ENCODE data around the gene KIF24.
"Not testable (repeated sequence)": the region's sequence is repeated elsewhere in the genome, so short reads cannot be mapped to it uniquely, and the experiment has no call there.

The KIF24 gene

GRCh38 chr9:34328500-34328986 lies 525 bp downstream of the KIF24 start:
- DNase-seq: peak in 1 of 51 donors; percentile 46

GRCh38 chr9:34326690-34327089 lies 2.4 kb downstream of the KIF24 start:
- DNase-seq: no peak

- DNase-seq: no peak
Observed at GRCh38 chr9:34322899-34323591, 6.0 kb downstream of the KIF24 start.

- DNase-seq: no peak
Observed at GRCh38 chr9:34321451-34321850, 7.6 kb downstream of the KIF24 start.

- DNase-seq: no peak
Observed at GRCh38 chr9:34318163-34318790, 10.8 kb downstream of the KIF24 start.

- no peak for DNase-seq
Observed at GRCh38 chr9:34317436-34317835, 11.6 kb downstream of the KIF24 start.

- DNase-seq: no peak
Observed at GRCh38 chr9:34311499-34312185, 17.4 kb downstream of the KIF24 start.

GRCh38 chr9:34310215-34310614 lies 18.9 kb downstream of the KIF24 start:
- DNase-seq: no peak

- DNase-seq: not testable (repeated sequence)
Observed at GRCh38 chr9:34308316-34308715, 20.8 kb downstream of the KIF24 start.

GRCh38 chr9:34301064-34301463 lies 28.0 kb downstream of the KIF24 start:
- DNase-seq: not testable (repeated sequence)

- DNase-seq: no peak
Observed at GRCh38 chr9:34292552-34292951, 36.5 kb downstream of the KIF24 start.

- no peak for DNase-seq
Observed at GRCh38 chr9:34291423-34291822, 37.6 kb downstream of the KIF24 start.

- DNase-seq: no peak
Observed at GRCh38 chr9:34291023-34291422, 38.0 kb downstream of the KIF24 start.

GRCh38 chr9:34289159-34289558 lies 39.9 kb downstream of the KIF24 start:
- no peak for DNase-seq

GRCh38 chr9:34282096-34282495 lies 47.0 kb downstream of the KIF24 start:
- DNase-seq: no peak

- no peak for DNase-seq
Observed at GRCh38 chr9:34279411-34279810, 49.7 kb downstream of the KIF24 start.
